Measurements from ENCODE around the gene RNF19B.

DNA sequence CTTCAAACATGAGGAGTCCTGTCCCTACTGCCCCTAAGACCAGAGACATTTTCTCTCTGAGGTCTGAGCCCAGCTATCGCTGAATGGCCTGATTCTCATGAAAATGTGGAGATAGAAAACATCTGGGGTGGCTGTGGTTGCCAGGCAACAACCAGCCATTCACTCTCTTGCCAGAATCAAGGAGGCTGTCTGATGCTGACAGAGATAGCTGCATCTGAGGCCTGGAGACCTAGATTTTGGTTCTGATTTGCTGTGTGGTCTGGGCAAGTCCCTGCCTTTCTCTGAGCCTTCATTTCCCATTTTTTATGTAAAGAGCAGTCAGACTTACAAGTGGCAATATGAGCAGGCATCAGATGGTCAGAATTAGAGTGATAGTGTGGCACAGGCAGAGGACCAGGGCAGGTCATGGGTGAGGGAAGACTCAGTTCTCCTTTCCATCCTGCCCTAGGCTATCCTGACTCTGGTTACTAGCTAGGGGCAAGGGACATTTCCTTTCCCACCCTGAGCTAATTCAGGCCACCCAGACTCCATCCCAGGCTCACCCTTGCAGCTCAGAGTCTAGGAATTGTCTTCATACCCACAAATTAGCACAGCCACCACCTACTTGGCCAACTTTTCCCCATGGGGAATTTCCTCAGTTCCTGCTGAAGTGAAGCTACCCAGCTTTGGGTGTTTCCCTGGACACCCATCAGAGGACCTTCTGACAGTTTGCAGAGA is 20.0 kb upstream of the RNF19B start:
- TF ChIP-seq POLR2A (IDR thresholded peaks at IDR 0.05) (no peak), POLR2AphosphoS5 (IDR thresholded peaks at IDR 0.05; ENCODE audit: insufficient read depth in 1 of 2, low read depth in 1 of 2) (no peak)
- TF ChIP-seq, protein P1, sequence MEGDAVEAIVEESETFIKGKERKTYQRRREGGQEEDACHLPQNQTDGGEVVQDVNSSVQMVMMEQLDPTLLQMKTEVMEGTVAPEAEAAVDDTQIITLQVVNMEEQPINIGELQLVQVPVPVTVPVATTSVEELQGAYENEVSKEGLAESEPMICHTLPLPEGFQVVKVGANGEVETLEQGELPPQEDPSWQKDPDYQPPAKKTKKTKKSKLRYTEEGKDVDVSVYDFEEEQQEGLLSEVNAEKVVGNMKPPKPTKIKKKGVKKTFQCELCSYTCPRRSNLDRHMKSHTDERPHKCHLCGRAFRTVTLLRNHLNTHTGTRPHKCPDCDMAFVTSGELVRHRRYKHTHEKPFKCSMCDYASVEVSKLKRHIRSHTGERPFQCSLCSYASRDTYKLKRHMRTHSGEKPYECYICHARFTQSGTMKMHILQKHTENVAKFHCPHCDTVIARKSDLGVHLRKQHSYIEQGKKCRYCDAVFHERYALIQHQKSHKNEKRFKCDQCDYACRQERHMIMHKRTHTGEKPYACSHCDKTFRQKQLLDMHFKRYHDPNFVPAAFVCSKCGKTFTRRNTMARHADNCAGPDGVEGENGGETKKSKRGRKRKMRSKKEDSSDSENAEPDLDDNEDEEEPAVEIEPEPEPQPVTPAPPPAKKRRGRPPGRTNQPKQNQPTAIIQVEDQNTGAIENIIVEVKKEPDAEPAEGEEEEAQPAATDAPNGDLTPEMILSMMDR (IDR thresholded peaks at IDR 0.05), result no peak

Data from vagina (tissue), 2 donors.